ENCODE data around the gene ARHGAP33.

DNA sequence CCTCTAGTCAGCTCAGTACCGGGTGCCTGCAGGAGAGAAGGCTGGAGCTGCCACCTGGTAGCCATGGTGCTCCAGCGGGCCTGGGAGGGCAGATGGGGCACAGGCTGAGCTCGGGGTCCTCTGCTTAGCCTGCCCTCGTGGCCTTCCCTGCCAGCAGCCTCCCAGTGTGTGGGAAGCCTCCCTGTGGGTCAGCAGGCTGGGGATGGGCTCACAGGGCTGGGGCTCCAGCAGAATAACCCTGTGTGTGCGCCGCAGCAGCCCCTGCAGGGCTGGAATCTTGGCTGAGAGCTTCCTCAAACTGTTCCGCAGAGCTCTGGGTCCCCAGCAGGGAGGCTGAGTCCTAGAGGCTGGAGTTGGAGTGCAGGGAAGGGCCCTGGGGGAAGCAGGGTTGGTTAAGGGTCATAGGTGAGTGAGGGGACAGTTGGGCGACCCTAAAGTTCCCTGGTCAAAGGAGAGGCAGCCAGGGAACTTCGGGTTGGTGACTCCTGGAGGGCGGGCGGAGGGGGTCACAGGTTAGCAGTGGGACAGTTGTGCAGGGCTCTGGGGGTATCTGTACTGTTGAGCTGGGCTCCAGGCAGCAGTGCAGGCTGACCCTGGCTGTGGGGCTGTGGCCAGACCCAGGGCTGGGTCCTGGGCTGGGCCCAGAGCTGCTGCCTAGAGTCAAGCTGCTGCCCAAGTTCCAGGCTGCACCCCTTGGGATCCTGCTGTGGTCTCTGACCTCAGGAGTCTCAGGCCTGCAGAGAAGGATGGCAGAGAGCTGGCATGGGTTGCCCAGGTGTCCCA lies 14.0 kb downstream of the ARHGAP33 start:
- TF ChIP-seq POLR2A (IDR thresholded peaks at IDR 0.05; ENCODE audit: low read length) (no peak), GATA1 (IDR thresholded peaks at IDR 0.05; ENCODE audit: low read depth, low read length) (no peak)
